Vagina (tissue), 2 donors: ENCODE measurements around the gene EXOC3. TPM values are rescaled to one million over a fixed set of nuclear protein-coding genes. Genes with fewer than 3 reads are reported as not detected.

Experiments used
- DNase-seq, 2 donors: peaks; one replicate each; pipeline ENCODE4 v3.0.0-alpha.2; 2017; ENCODE audit errors: extremely low spot score in 2 of 2
- H3K27ac ChIP-seq: fragments of 200-600 bp; sonication (generic); one replicate; pipeline ENCODE4 v1.5.1; 2019
- H3K27me3 ChIP-seq: fragments of 200-600 bp; sonication (generic); one replicate; pipeline ENCODE4 v1.5.1; 2019
- H3K36me3 ChIP-seq, 2 donors: fragments of 200-600 bp; sonication (generic); one replicate each; pipeline ENCODE4 v1.5.1; 2017 to 2019
- H3K4me1 ChIP-seq: fragments of 200-600 bp; sonication (generic); one replicate; pipeline ENCODE4 v1.5.1; 2019
- H3K4me3 ChIP-seq, 2 donors: fragments of 200-600 bp; sonication (generic); 1 replicate in 1 of 2; 2 replicates in 1 of 2; pipeline ENCODE4 v1.5.1; 2016 to 2019
- H3K9me3 ChIP-seq: fragments of 200-600 bp; sonication (generic); one replicate; pipeline ENCODE4 v1.5.1; 2019
- CTCF ChIP-seq, 3 experiments: fragments of 450-650 bp in 2 of 3; fragments of 200-600 bp in 1 of 3; sonication (generic) in 1 of 3; IDR thresholded peaks; one replicate each; pipeline ENCODE4 v1.5.1; 2017 to 2019; ENCODE audit warnings: antibody characterized with exemption in 3 of 3, mild to moderate bottlenecking in 2 of 3, moderate library complexity in 2 of 3
- POLR2A ChIP-seq, 2 donors: fragments of 450-650 bp; IDR thresholded peaks; one replicate each; pipeline ENCODE4 v1.6.1; 2017; ENCODE audit warnings: antibody characterized with exemption in 2 of 2, mild to moderate bottlenecking in 2 of 2, moderate library complexity in 2 of 2
- POLR2AphosphoS5 ChIP-seq, 2 donors: sonication (generic); formaldehyde crosslinking; IDR thresholded peaks; one replicate each; pipeline ENCODE4 v1.9.0; 2017; ENCODE audit warnings: antibody characterized with exemption in 2 of 2, mild to moderate bottlenecking in 2 of 2, low read depth in 1 of 2; ENCODE audit not compliant: insufficient read depth in 1 of 2
- intact Hi-C: fragments of 100-400 bp; cut with DNase I; formaldehyde crosslinking; loops from one replicate; pipeline ENCODE4 v1.15.1; 2023
- total RNA-seq: library from RNA; depleted of rRNA; stranded (reverse); fragments of >200 nt; gene quantifications from one replicate; pipeline ENCODE4 v1.2.3, GENCODE V29; 2016

EXOC3 gene
- total RNA-seq, 1 donor from 2014 or later = 67.5 TPM

- no peak for DNase-seq
- Histone ChIP-seq H3K9me3 (no peaks in the 10 kb centered on the region), H3K27me3 (no peaks in the 10 kb centered on the region), H3K4me3 (no peak overlapping the region), H3K36me3 (peaks cover 0 to 64% of the 10 kb centered on the region in 2 donors), H3K27ac (no peak overlapping the region), H3K4me1 (no peaks in the 10 kb centered on the region)
- TF ChIP-seq POLR2A (IDR thresholded peaks at IDR 0.05) (no peak), CTCF (IDR thresholded peaks at IDR 0.05) (no peak), POLR2AphosphoS5 (IDR thresholded peaks at IDR 0.05; ENCODE audit: insufficient read depth in 1 of 2, low read depth in 1 of 2) (no peak)
- intact Hi-C loops = no loop called here
These were observed 21.5 kb downstream of the EXOC3 start for GRCh38 chr5:464446-464842.

DNA sequence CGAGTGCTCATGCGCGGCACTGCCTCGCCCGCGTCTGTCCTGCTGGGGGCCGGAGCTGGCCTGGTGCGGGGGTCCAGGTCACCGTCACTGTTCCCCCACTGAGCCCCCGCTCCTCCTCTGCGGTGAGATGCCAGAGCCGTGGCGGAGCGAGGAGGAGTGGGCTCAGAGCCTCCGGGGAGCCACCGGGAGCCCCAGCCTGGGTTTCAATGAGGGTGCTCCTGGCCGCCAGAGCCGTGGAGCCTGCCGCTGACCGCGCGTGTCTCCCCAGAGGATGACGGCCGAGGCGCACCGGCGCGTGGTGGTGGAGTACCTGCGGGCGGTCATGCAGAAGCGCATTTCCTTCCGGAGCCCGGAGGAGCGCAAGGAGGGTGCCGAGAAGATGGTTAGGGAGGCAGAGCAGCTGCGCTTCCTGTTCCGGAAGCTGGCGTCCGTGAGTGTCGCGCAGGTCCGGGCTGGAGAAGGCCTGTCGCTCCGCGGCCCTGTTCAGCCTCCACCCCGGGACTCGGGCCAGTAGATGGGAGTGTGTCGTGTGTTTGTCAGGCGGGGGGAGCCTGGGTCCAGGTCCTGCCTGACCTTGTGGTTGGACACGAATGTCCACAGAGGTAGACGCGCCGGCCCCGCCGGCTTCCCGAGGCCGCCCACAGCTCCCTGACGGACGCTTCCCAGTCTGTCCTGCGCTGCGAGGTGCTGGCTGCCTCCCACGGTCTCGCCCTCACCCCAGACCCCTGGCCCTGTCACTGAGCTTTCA lies 22.0 kb downstream of the EXOC3 start:
- TF ChIP-seq POLR2A (IDR thresholded peaks at IDR 0.05) (no peak), POLR2AphosphoS5 (IDR thresholded peaks at IDR 0.05; ENCODE audit: insufficient read depth in 1 of 2, low read depth in 1 of 2) (no peak), CTCF (IDR thresholded peaks at IDR 0.05) (no peak)
- no peak overlapping the region for H3K27ac ChIP-seq
- no peaks in the 10 kb centered on the region for H3K4me1 ChIP-seq
- intact Hi-C loops = no loop called here
- H3K9me3 ChIP-seq = no peaks in the 10 kb centered on the region
- DNase-seq = no peak
- H3K27me3 ChIP-seq = no peaks in the 10 kb centered on the region
- H3K36me3 ChIP-seq = peaks cover 0 to 59% of the 10 kb centered on the region in 2 donors
- H3K4me3 ChIP-seq = no peak overlapping the region

DNA sequence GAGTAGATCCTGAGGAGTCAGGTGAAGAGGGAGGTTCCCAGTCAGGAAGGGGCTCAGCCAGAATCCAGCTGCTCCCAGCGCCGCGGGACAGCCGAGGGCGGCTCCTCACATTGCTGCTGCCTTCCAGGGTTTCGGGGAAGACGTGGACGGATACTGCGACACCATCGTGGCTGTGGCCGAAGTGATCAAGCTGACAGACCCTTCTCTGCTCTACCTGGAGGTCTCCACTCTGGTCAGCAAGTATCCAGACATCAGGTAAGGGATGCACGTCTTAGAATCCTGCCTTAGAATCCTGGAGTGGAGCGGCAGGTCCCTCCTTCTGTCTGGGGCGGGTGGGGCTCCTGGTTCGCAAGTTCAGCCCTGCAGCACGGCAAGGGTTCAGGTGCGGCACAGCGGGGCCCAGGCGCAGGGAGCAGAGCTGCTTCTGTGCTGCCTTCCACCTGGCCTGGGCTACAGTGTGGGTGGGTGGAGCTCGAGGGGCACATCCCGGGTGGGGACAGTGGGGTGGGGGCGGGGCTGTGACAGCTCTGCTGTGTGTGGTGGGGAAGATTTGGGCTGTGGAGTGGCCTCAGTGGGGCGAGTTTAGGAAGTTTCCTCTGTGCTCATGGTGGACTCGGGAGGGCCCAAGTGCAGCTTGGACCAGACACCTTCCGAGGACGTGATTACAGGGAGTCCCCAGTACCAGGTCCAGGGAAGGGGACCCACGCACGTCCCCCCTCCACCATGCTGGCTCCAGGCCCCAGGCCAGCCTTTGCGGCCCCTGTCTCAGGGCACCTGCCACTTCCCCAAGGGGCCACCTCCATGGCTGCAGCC lies 22.8 kb downstream of the EXOC3 start:
- intact Hi-C loops = no loop called here
- Histone ChIP-seq H3K4me3 (no peak overlapping the region), H3K9me3 (no peaks in the 10 kb centered on the region), H3K4me1 (peaks cover 1% of the 10 kb centered on the region), H3K36me3 (peaks cover 0 to 52% of the 10 kb centered on the region in 2 donors), H3K27ac (no peak overlapping the region), H3K27me3 (no peaks in the 10 kb centered on the region)
- DNase-seq = no peak
- TF ChIP-seq POLR2A (IDR thresholded peaks at IDR 0.05) = no peak
- no peak for TF ChIP-seq POLR2AphosphoS5 (IDR thresholded peaks at IDR 0.05; ENCODE audit: insufficient read depth in 1 of 2, low read depth in 1 of 2)
- no peak for TF ChIP-seq CTCF (IDR thresholded peaks at IDR 0.05)

DNA sequence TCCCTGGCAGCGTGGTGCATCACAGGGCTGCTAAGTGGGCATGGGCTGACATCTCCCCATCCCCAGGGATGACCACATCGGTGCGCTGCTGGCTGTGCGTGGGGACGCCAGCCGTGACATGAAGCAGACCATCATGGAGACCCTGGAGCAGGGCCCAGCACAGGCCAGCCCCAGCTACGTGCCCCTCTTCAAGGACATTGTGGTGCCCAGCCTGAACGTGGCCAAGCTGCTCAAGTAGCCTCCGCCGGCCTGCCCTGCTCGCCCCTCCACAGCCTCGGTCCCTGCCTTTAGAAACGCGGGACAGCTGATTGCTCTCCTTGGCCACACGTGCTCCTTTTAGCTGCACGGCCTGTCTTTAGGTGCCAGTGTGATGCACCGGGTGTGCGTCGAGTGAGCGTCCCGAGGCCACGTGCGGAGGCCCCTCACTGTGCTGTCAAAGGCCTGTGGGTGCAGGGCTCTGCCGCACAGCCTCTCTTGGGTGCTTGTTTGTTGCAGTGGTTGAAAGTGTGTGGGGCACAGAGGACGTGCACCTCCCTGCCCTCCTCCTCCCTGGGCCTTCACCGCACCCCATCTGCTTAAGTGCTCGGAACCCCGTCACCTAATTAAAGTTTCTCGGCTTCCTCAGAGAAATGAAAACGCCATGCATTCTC lies 23.8 kb downstream of the EXOC3 start:
- H3K9me3 ChIP-seq = no peaks in the 10 kb centered on the region
- no peak overlapping the region for H3K27ac ChIP-seq
- intact Hi-C loops = no loop called here
- H3K4me3 ChIP-seq = no peak overlapping the region
- peaks cover 11% of the 10 kb centered on the region for H3K4me1 ChIP-seq
- TF ChIP-seq CTCF (IDR thresholded peaks at IDR 0.05) (no peak), POLR2A (IDR thresholded peaks at IDR 0.05) (no peak), POLR2AphosphoS5 (IDR thresholded peaks at IDR 0.05; ENCODE audit: insufficient read depth in 1 of 2, low read depth in 1 of 2) (no peak)
- no peaks in the 10 kb centered on the region for H3K27me3 ChIP-seq
- H3K36me3 ChIP-seq = peaks cover 0 to 52% of the 10 kb centered on the region in 2 donors
- no peak for DNase-seq
